Stimulated activated CD8-positive, alpha-beta memory T cell treated with anti-CD3 and anti-CD28 coated beads, Interleukin-7, amount 100 ng/mL, for 48 hours (primary cell): ENCODE measurements around the gene RNF220.
"Not testable (repeated sequence)": the region's sequence is repeated elsewhere in the genome, so short reads cannot be mapped to it uniquely, and the experiment has no call there.

Experiments
- DNase-seq, 2 donors: peaks; one replicate each; pipeline ENCODE4 v3.0.0-alpha.2; 2020; ENCODE audit warnings: low read depth in 1 of 2; ENCODE audit errors: extremely low read depth in 1 of 2

The RNF220 gene

GRCh38 chr1:44695671-44696070 lies 290.6 kb downstream of the RNF220 start:
- DNase-seq: no peak

- no peak for DNase-seq
Observed at GRCh38 chr1:44696101-44696500, 291.0 kb downstream of the RNF220 start.

DNA sequence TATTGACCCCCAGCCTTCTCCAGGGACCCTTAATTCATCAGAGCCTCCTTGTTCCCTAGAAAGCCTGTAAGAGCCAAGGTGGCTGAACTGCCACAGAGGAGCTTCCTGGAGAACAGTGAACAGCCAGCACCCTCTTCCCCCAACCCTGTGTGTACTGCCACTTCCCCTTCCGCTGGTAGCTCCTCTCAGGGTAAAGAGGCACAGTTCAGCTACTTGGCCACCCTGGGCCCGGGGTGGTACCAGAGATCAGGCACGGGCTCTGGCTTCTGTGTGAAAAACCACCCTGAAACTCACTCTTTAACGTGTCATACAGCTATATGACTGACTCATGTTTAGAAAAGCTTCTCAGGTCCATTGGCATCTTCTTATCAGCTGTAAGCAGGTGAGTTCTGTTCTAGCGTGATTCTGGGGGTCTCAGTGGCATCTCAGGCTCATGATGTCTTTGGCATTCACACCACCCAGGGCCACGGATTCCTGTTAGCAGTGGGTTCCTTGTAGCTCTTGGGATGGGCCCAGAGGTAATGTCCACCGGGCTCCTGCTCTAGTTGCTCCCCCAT lies 291.8 kb downstream of the RNF220 start:
- DNase-seq: no peak

DNA sequence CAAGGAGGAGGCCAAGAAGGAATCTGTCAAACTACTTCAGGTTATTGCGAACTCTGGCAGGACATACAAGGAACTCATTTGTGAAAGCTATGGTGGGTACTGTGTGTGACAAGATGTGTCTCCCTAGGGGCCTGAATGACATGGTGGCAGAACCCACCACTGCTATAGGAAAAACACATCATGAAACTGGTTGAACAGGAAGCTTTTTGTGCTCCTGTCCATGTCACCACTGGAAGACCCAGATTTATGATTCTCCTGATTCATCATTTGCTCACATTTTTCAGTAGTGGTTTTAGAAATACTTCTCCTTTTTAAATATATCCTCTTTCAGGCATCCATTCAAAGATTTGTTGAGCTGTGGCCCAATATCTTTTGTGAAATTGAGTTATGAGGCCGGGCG lies 293.1 kb downstream of the RNF220 start:
- no peak for DNase-seq

GRCh38 chr1:44699375-44699774 lies 294.3 kb downstream of the RNF220 start:
- not testable (repeated sequence) for DNase-seq

DNA sequence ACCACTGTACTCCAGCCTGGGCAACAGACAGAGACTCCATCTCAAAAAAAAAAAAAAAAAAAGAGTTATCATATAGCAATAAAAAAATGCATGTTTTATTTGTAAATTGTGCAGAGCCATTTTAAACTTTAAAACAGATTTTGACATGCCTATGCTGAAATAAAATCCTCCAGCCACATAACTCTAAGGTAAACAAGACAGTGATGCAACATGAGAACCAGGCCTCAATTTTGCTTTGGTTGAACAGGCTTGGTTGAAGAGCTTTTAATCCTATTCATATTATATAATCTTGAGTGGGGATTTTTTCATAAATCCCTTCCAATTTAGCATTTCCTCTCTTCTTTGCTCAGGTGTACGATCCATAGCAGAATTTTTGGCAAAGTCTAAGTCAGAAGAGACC lies 295.5 kb downstream of the RNF220 start:
- DNase-seq: no peak

GRCh38 chr1:44701141-44701573 lies 296.1 kb downstream of the RNF220 start:
- no peak for DNase-seq
